ENCODE results near the gene LRP6. TPM values are rescaled to one million over a fixed set of nuclear protein-coding genes. Genes with fewer than 3 reads are reported as not detected.

LRP6 gene
- total and polyA plus RNA-seq, 4 donors: 14.7 to 76.8 (median 23.2) TPM

DNA sequence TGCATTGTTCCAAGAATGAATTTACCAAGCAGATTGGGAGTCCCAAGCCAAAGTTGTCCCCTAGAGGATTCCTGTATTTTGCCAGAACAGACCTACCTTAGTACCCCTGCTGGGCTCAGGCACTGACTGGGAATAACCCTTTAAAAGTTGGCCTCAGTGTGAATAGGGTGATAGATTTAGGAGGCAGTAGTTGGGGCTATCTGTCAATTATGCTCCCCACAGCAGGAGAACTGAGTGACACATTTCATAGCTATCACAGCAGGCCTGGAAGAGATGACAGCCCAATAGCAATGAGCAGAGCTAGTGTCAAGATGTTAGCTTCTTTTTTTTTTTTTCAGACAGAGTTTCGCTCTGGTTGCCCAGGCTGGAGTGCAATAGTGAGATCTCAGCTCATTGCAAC, 14.3 kb upstream of the LRP6 start:
- Histone ChIP-seq H3K9me3 (ENCODE audit: control insufficient read depth in 4 of 4, low read length in 3 of 4) (no peaks in the 10 kb centered on the region), H3K27me3 (ENCODE audit: control insufficient read depth in 4 of 4, insufficient read depth in 4 of 4, low read length in 3 of 4) (no peaks in the 10 kb centered on the region), H3K36me3 (ENCODE audit: control insufficient read depth in 4 of 4, insufficient read depth in 3 of 4, low read depth in 1 of 4, low read length in 3 of 4) (no peaks in the 10 kb centered on the region), H3K9ac (ENCODE audit: low read depth in 1 of 2, low read length in 2 of 2) (no peak overlapping the region), H3K4me1 (ENCODE audit: control insufficient read depth in 4 of 4, insufficient read depth in 4 of 4, low read length in 3 of 4) (no peaks in the 10 kb centered on the region), H3K4me3 (ENCODE audit: low read depth in 1 of 3, low read length in 3 of 3) (no peak overlapping the region), H3K27ac (ENCODE audit: low read depth in 1 of 2, low read length in 2 of 2) (no peak overlapping the region)
- TF ChIP-seq FOXA2 (IDR thresholded peaks at IDR 0.05) (no peak), HNF4A (conservative IDR thresholded peaks at IDR 0.05) (no peak)
- 100% methylated on average over 1 of the region's 1 CpG for WGBS
- no peak for DNase-seq (ENCODE audit: low spot score)

GRCh38 chr12:12278899-12279298, 12.1 kb upstream of the LRP6 start:
- H3K36me3 ChIP-seq (ENCODE audit: control insufficient read depth in 4 of 4, insufficient read depth in 3 of 4, low read depth in 1 of 4, low read length in 3 of 4): no peaks in the 10 kb centered on the region
- no peaks in the 10 kb centered on the region for H3K4me1 ChIP-seq (ENCODE audit: control insufficient read depth in 4 of 4, insufficient read depth in 4 of 4, low read length in 3 of 4)
- no peaks in the 10 kb centered on the region for H3K9me3 ChIP-seq (ENCODE audit: control insufficient read depth in 4 of 4, low read length in 3 of 4)
- no peak for DNase-seq (ENCODE audit: low spot score)
- H3K27me3 ChIP-seq (ENCODE audit: control insufficient read depth in 4 of 4, insufficient read depth in 4 of 4, low read length in 3 of 4): no peaks in the 10 kb centered on the region
- no peak overlapping the region for H3K27ac ChIP-seq (ENCODE audit: low read depth in 1 of 2, low read length in 2 of 2)
- H3K4me3 ChIP-seq (ENCODE audit: low read depth in 1 of 3, low read length in 3 of 3): no peak overlapping the region
- no peak overlapping the region for H3K9ac ChIP-seq (ENCODE audit: low read depth in 1 of 2, low read length in 2 of 2)
- WGBS: 77% methylated on average over 4 of the region's 4 CpGs
- TF ChIP-seq NR2F2 (IDR thresholded peaks at IDR 0.05) (no peak), ZBTB33 (IDR thresholded peaks at IDR 0.05) (no peak), EGR1 (IDR thresholded peaks at IDR 0.05; ENCODE audit: low read depth in 2 of 2) (no peak), JUND (IDR thresholded peaks at IDR 0.05) (no peak), HNF4G (IDR thresholded peaks at IDR 0.05) (no peak), GABPA (IDR thresholded peaks at IDR 0.05 in 1 of 2, conservative IDR thresholded peaks at IDR 0.05 in 1 of 2) (no peak)
- TF ChIP-seq, protein P1, sequence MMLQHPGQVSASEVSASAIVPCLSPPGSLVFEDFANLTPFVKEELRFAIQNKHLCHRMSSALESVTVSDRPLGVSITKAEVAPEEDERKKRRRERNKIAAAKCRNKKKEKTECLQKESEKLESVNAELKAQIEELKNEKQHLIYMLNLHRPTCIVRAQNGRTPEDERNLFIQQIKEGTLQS (IDR thresholded peaks at IDR 0.05): no peak
- TF ChIP-seq, protein P2, sequence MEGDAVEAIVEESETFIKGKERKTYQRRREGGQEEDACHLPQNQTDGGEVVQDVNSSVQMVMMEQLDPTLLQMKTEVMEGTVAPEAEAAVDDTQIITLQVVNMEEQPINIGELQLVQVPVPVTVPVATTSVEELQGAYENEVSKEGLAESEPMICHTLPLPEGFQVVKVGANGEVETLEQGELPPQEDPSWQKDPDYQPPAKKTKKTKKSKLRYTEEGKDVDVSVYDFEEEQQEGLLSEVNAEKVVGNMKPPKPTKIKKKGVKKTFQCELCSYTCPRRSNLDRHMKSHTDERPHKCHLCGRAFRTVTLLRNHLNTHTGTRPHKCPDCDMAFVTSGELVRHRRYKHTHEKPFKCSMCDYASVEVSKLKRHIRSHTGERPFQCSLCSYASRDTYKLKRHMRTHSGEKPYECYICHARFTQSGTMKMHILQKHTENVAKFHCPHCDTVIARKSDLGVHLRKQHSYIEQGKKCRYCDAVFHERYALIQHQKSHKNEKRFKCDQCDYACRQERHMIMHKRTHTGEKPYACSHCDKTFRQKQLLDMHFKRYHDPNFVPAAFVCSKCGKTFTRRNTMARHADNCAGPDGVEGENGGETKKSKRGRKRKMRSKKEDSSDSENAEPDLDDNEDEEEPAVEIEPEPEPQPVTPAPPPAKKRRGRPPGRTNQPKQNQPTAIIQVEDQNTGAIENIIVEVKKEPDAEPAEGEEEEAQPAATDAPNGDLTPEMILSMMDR (IDR thresholded peaks at IDR 0.05; ENCODE audit: low read depth, low read length, missing input control): no peak
- TF ChIP-seq, protein P3, sequence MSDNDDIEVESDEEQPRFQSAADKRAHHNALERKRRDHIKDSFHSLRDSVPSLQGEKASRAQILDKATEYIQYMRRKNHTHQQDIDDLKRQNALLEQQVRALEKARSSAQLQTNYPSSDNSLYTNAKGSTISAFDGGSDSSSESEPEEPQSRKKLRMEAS (IDR thresholded peaks at IDR 0.05): no peak

GRCh38 chr12:12275874-12276273, 9.0 kb upstream of the LRP6 start:
- H3K4me1 ChIP-seq (ENCODE audit: control insufficient read depth in 4 of 4, insufficient read depth in 4 of 4, low read length in 3 of 4): no peaks in the 10 kb centered on the region
- H3K36me3 ChIP-seq (ENCODE audit: control insufficient read depth in 4 of 4, insufficient read depth in 3 of 4, low read depth in 1 of 4, low read length in 3 of 4): no peaks in the 10 kb centered on the region
- H3K9ac ChIP-seq (ENCODE audit: low read depth in 1 of 2, low read length in 2 of 2): no peak overlapping the region
- no peak for DNase-seq (ENCODE audit: low spot score)
- no peak overlapping the region for H3K4me3 ChIP-seq (ENCODE audit: low read depth in 1 of 3, low read length in 3 of 3)
- TF ChIP-seq, protein P2 (IDR thresholded peaks at IDR 0.05; ENCODE audit: low read depth, low read length, missing input control): no peak
- no peak for TF ChIP-seq FOXA2 (IDR thresholded peaks at IDR 0.05)
- H3K27ac ChIP-seq (ENCODE audit: low read depth in 1 of 2, low read length in 2 of 2): no peak overlapping the region
- H3K27me3 ChIP-seq (ENCODE audit: control insufficient read depth in 4 of 4, insufficient read depth in 4 of 4, low read length in 3 of 4): no peaks in the 10 kb centered on the region
- 95% methylated on average over 6 of the region's 6 CpGs for WGBS
- H3K9me3 ChIP-seq (ENCODE audit: control insufficient read depth in 4 of 4, low read length in 3 of 4): no peaks in the 10 kb centered on the region
